ENCODE results near the gene PIWIL1.
A peak's percentile ranks its signal among the peaks of the same experiment; 100 is the strongest.

Gene PIWIL1

GRCh38 chr12:130337488-130338303 is at the start of gene PIWIL1:
TSS of gene PIWIL1 (plus strand) at chr12:130337887. CDS start at chr12:130342592, 4,705 bp downstream.
- DNase-seq (ENCODE audit: low spot score): no peak

DNA sequence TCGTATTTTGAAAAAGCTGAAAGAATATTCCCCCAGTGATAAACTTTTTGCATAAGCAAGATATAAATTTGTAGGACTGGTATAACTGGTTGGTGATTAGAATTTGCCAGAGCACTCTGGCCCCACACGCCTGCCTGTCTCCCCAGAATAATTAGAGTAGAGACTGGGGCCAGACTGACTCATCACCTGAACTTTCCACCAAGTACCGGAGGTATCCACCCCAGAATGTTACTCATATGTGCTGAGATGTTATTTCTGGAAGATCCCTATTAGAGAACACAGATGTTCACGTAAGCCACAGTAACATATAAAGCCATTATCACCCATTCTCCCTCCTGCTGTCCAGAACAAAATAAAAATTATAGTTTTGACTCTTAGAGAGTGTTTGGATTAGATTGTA is 49.5 kb upstream of the PIWIL1 start:
- no peak for DNase-seq (ENCODE audit: low spot score)

- DNase-seq (ENCODE audit: low spot score): no peak
Observed at GRCh38 chr12:130288691-130289090, 49.0 kb upstream of the PIWIL1 start.

GRCh38 chr12:130290114-130290513 is 47.6 kb upstream of the PIWIL1 start:
- no peak for DNase-seq (ENCODE audit: low spot score)

DNA sequence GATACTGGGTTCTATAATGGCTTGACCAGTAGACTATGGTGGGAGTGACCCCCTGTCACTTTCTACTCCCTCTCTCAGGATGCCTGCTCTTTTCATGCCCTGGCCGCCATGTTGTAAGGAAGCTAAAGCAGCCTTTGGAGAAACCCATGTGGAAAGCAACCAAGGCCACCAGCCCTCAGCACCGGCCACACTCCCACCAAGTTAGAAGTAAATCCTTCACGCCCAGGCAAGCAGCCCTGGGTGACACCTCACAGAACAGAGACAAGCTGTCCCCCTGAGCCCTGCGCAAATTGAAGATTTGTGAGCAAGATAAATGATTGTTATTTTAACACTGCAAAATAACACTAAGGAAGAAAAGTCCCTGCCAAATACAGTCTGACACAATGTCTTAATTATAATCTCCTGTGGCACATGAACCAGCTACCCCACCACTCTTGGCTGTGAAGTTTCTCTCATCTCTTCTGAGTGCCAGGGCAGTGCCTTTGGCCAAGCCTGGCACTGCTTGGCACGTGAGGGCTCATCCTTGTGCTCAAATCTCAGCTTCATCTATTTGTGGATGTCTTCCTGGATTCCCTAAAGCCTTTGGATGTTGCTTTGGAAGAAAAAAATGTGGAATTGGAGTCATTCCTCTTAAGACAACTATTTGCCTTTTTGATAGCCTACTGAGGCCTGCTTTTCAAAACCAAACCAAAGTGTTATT is 39.2 kb upstream of the PIWIL1 start:
- no peak for DNase-seq (ENCODE audit: low spot score)

- no peak for DNase-seq (ENCODE audit: low spot score)
Observed at GRCh38 chr12:130299574-130299973, 38.1 kb upstream of the PIWIL1 start.

DNA sequence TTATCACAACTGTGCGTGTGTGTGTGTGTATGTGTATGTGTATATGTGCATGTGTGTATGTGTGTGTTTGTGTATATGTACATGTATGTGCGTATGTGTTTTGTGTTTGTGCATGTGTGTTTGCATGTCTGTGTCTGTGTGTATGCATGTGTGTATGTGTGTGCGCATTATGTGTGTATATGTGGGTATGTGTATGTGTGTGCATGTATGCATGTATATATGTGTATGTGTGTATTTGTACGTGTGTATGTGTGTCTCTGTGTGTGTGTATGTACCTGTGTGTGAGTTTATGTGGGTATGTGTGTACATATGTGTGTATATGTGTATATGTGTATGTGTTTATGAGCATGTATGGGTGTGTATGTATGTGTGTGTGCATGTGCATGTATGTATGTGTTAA is 37.6 kb upstream of the PIWIL1 start:
- no peak for DNase-seq (ENCODE audit: low spot score)

- no peak for DNase-seq (ENCODE audit: low spot score)
Observed at GRCh38 chr12:130300737-130301535, 36.8 kb upstream of the PIWIL1 start.

DNA sequence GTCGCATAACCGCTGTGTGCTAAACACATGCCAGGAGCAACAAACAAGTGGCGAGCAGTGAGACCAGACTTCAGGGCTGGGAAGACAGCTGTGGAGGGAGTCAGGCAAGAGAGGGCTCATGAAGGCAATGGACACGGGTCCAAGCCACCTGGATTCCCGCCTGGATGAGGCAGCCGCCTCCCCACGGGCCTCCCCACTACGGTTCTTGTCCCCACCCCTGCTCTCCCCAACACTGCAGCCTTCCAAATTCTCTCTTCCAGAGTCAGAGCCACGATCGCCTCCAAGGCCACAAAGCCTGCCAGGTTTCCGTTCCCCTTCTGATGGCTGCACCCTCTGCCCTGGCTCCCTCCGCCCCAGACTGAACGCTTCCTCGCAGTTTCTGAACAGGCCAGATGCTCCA is 36.1 kb upstream of the PIWIL1 start:
- DNase-seq (ENCODE audit: low spot score): no peak

DNA sequence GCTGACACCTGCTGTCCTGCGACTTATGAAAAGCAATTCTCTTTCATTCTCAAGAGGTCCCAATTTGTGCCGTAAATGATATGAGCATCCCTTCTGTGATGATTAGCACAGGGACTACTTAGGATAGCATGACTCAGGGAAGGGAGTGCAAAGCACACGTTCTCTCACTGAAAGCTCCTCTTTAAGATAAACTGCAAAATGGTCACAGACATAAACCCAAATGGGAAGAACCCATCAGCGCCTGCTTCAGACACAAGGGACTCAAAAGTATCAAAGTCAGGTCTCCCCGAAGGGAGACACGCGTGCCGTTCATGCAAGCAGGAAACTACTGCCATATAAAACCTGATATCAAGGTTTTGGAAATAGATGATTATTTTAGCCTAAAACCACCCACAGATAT is 33.9 kb upstream of the PIWIL1 start:
- DNase-seq (ENCODE audit: low spot score): no peak

DNA sequence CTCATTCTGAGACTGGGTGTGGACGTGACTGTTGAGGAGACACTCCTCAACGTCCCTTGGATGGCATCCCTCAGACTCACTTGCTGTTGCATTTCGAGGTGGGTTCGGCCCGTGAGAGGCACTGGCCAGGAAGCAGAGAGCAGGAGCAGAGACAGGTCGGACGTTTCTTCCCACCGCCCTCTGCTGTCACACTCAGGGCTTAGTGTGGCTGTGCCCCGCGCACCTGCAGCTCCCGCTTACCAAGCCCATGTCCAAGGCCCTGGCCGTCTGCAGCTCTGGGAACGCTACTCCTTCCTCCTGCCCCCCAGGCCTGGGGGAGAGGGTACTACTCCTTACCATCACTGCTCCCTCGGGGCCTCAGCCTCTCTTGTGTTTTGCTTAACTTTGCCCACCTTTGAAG is 29.8 kb upstream of the PIWIL1 start:
- no peak for DNase-seq (ENCODE audit: low spot score)

DNA sequence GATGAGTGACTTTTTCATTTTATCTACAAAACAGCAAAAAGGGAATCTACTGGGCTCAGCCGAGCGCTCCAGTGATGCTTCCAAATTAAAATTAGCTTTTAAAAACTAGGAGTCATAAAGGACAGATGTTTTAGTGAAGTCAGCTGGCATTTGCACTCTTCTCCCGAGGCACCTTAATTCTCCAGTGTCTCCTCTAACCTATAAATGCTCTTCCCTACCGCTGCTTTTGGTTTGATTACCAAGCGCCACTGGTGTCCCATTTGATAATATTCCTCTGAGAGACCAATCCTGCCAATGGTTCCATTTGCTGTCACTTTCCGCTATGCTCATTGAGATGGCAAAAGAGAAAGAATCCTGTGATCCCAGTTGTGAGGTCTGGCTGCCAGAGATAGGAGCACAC is 29.3 kb upstream of the PIWIL1 start:
- DNase-seq (ENCODE audit: low spot score): no peak

- DNase-seq (ENCODE audit: low spot score): no peak
Observed at GRCh38 chr12:130316251-130316650, 21.4 kb upstream of the PIWIL1 start.

GRCh38 chr12:130320536-130320935 is 17.2 kb upstream of the PIWIL1 start:
- no peak for DNase-seq (ENCODE audit: low spot score)

- no peak for DNase-seq (ENCODE audit: low spot score)
Observed at GRCh38 chr12:130322263-130322662, 15.4 kb upstream of the PIWIL1 start.

DNA sequence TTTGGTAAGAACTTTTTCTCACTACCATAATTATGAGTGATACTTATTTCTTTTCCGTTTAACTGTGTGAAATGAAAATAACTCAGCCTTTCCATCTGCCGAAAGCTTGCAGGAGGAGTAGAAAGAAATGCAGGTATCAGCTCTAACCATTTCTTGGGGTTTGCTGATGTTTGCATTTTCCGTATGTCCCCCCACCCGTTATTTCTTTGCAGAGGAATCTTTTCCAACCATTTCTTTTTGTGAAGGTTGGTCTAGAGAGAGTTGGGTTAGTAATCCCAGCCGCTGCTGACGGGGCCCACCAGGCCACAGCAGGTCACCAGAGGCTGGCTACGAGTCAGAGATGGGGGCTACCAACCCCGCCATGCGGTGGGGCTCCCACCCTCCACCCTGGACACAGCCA is 7.0 kb upstream of the PIWIL1 start:
- no peak for DNase-seq (ENCODE audit: low spot score)

DNA sequence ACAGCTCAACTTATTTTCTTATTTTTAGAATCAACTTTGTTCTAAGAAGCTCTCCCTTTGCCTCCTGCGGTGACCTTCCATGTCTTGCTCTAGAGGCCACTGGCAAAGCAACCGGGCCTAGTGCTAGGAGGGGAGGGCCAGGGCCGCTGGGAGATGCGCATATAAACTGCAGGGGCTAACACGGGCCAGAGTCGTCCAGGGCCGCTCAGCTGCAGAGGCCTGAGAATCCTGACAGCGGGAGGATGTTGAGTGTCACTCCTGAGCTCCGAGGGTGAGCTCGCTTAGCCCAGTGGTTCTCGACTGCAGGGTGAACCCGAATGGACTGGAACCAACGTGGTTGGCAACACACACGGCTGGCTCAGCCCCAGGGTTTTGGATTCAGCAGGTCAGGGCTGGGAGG is 6.5 kb upstream of the PIWIL1 start:
- no peak for DNase-seq (ENCODE audit: low spot score)

GRCh38 chr12:130333341-130333740 is 4.3 kb upstream of the PIWIL1 start:
- no peak for DNase-seq (ENCODE audit: low spot score)

DNA sequence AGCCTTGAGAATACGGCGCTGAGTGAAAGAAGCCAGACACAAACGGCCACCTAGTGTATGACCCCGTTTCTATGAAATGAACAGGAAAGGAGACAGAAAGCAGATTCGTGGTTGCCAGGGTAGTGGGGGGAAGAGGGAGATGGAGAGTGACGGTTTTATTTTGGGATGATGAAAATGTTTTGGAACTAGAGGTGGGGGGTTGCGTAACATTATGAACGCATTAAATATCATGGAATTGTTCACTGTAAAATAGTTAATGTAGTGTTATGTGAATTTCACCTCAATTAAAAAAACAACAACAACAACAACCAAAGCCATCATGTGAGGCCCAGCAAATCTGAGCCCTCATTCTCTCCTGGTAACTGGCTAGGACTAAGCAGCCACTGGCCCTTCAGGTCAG is 3.3 kb upstream of the PIWIL1 start:
- no peak for DNase-seq (ENCODE audit: low spot score)

DNA sequence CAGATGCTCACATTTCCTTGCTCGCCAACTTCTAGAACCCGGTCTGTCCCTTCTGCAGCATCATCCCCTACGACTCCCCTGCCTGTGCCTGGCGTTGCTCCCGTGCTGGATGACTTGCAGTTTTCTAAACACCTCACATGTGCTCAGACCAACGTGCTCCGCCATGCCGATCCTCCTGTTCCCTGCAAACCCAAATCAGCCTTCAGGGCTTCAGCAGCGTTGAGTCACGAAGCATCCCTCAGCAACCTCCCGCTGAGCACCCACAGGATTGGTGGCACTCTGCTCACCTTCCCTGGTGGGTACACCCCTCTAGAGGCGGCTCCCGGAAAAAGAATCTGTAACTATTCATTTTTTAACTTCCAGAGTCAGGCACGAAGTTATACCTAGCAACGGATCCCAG is 2.8 kb upstream of the PIWIL1 start:
- no peak for DNase-seq (ENCODE audit: low spot score)

- DNase-seq (ENCODE audit: low spot score): peak; percentile 13
Observed at GRCh38 chr12:130335517-130336392, 1.9 kb upstream of the PIWIL1 start.
